Activated CD4-positive, CD25-positive, alpha-beta regulatory T cell treated with anti-CD3 and anti-CD28 coated beads, Interleukin-2, amount 50 U/mL, for 72 hours (primary cell): ENCODE results near the gene ACER3.
"Not testable (repeated sequence)": the region's sequence is repeated elsewhere in the genome, so short reads cannot be mapped to it uniquely, and the experiment has no call there.

ENCODE experiments used
- DNase-seq: peaks from one replicate; pipeline ENCODE4 v3.0.0; 2021

ACER3 gene

DNA sequence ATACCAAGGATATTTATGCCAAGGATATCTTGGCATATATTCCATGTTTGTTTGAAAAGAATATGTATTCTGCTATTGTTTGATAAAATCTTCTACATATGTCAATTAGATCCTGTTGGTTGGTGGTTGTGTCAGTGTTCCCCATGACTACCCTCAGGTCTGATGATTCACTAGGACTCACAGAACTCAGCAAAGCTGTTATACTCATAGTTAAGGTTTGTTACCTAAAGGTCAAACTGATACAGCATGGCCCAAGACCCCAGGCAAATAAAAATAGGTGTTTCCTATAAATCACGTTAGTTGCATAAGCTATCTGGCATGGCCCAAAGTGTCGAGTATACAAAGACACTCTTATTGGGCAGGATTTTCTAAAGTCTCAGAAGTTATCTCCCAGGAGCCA lies 143.2 kb downstream of the ACER3 start:
- DNase-seq: no peak

DNA sequence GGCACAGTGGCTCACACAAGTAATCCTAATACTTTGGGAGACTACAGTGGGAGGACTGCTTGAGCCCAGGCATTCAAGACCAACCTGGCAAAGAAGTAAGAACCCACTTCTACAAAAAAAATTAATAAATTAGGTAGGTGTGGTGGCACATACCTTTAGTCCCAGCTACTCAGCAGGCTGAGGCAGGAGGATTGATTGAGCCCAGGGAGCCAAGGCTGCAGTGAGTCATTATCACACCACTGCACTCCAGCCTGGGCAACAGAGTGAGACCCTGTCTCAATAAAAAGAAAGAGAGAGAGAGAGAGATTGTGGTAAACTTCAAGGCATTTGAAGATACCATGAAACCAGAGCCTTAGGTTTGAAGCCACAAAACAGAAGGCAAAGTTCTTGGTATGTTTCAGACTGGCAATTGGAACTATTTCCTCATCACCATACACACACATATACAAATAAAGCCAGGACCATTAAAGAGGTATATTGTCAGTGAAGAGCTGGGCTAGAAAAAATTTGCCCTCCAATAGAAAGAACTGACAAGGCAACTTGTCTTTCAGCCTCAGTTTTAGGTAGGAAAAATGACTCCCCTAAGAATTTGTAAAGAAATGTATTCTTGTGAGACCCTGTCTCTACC lies 148.9 kb downstream of the ACER3 start:
- DNase-seq: no peak

GRCh38 chr11:77014669-77015068 lies 154.0 kb downstream of the ACER3 start:
- DNase-seq: no peak

DNA sequence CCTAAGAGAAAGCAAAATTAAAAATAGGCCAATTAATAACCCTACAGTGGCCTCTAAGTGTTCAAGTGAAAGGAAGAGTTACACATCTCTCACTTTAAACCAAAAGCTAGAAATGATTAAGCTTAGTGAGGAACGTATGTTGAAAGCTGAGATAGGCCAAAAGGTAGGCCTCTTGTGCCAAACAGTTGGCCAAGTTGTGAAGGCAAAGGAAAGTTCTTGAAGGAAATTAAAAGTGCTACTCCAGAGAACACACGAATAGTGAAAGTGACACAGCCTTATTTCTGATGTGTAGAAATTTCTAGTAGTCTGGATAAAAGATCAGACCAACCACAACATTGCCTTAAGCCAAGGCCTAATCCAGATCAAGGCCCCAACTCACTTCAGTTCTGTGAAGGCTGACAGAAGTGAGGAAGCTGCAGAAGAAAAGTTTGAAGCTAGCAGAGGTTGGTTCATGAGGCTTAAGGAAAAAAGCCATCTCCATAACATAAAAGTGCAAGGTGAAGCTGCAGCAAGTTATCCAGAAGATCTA lies 157.7 kb downstream of the ACER3 start:
- DNase-seq: not testable (repeated sequence)

GRCh38 chr11:77019976-77020595 lies 159.4 kb downstream of the ACER3 start:
- DNase-seq: no peak

DNA sequence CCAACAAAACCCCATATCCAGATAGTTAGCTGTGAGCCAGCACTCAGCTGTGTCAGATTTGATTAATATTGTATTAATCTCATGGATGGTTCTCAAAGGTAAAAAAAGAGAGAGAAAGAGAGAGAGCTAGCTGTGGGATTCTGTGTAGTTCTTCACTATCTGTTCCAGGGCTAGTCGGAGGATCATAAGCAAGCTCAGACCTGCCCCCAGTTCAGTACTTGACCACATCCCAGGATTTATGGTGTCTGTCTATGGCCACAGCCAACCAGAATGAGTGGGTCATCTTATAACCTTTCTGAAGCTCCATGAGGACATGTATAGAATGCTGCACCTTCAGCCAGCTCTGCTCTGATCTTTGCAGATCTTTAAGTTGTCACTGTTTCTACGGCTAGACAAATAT lies 160.0 kb downstream of the ACER3 start:
- DNase-seq: no peak

DNA sequence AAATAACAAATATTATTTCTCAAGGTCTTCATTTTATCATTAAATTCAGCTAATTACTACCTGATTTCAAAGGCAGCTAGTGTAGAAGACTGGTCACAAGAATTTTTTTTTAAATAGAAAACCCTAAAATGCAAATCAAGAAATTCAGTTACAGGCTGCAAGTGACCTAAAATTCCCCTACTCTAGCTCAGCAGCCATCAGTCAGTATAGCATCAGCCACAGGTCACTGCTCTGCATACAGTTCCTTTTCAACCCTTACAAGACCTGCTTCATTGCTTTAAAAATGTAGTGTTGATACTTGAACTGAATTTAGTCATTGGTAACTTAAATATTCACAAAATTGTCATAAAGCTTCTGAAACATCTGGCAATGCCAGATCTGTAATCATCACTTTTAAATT lies 164.0 kb downstream of the ACER3 start:
- DNase-seq: no peak

GRCh38 chr11:77026221-77026620 lies 165.5 kb downstream of the ACER3 start:
- no peak for DNase-seq

- no peak for DNase-seq
Measured at GRCh38 chr11:77026743-77027142, 166.0 kb downstream of the ACER3 start.

- no peak for DNase-seq
Measured at GRCh38 chr11:77027275-77027674, 166.6 kb downstream of the ACER3 start.

DNA sequence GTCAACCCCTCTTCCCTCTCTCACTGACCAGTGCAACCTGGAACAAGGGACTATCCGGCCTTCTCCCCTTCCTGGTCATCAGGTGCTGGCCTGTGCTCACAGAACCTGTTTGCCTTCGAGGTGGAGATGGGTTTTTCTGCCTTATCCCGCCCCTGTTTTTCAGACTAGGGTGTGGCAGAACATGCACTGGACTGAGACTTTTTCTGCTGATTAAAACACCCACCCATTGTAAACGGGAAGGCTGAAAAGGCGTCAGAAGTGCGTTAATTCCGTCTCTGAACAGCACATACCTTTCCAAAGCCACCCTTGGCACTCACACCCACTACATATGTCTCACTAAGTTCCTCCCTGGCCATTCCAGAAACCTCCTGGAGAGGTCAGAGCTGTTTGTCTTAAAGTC lies 169.1 kb downstream of the ACER3 start:
- DNase-seq: no peak

DNA sequence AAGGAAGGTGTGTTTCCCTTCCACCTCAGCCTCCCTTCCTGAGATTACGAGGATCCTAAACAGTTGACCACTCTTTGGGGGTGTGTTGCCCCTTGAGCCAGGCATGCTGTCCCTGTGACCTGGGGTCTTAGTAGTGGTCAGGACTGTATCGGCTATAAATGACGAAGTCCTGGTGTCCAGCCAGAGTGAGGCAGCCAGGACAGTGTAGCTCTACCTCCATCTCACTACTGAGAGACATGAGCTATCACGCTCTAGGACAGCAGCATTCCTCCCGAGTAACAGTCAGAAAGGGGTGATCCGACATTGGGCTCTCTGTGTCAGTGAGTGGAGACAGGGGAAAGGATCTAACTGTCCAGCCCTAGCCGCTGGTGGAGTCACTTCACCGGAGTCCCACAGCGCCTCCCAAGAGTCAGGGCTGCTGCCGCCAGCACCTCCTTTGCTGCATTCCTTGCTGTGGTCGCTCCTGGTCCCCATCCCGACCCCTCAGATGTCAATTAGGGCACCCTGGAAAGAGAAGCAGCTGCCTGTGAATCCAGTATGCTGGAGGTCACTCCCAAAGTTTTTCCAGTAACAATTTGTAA lies 170.2 kb downstream of the ACER3 start:
- DNase-seq: no peak

- no peak for DNase-seq
Measured at GRCh38 chr11:77031599-77031998, 170.9 kb downstream of the ACER3 start.

DNA sequence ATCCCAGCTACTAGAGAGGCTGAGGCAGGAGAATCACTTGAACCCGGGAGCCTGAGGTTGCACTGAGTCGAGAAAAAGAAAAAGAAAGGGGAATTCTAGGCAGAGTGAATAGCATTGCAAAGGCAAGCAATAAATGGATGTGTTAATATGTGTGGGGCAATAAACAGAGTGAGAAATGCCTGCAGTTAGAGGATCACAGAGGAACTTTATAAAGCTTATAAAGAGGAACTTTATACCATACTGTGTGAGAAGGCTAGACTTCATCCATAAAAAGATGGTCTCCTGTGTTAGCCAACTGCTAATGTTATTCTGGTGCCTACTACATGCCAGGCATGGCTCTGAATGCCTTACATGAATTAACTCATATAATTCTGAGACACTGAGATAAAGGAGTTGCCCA lies 174.3 kb downstream of the ACER3 start:
- DNase-seq: no peak

DNA sequence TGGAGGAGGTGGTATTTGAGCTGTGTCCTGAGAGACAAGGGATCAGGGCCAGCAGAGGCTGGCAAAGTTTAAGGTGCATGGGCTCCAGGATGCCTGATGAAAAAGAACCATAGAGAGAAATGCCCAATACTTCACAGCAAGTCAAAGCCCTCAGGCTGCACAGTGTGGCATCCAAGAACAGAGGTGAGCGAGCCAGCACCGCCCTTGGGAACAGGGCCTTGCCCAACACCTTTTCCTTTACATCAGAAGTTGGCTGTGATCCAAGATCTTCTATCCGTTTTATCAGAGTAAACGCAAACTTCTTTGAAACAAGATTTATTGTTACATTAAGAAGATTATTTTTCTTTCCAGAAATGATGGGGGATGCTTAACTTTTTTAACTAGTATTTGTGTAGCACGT lies 174.9 kb downstream of the ACER3 start:
- DNase-seq: no peak

DNA sequence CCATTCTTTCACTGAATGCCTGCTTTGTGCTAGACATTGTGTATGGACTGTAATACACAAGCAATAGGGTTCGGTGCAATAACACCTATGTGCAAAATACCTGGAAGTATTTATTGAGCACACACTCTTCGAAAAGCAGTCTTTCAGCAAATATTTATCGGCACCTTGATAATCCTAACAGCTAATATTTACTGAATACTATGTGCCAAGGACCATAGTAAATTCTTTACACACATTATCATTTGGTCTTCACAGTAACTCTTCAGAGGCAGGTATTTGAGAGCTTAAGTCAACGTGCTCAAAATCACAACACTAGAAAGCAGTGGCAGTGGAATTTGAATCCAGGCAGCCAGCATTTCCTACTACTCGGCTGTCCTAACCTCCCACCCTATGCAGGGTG lies 175.7 kb downstream of the ACER3 start:
- no peak for DNase-seq

DNA sequence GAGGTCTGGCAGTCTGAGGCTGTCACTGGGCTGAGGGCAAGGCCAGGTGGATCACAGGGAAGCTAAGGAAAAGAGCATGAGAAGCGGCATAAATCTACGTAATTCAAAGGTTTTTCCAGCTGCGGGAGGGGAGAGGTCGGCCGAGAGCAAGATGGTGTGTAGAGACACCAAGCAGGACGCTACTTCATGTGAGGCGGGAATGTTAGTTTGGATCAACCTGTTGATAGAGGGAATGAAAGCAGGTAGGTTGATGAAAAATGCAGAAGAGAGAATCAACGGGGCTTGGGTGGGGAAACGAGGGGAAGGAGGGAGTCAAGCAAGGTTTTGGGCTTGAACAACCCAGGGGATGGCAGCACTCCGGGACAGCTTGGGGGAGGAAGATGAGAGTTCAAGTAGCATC lies 176.3 kb downstream of the ACER3 start:
- DNase-seq: no peak

- no peak for DNase-seq
Measured at GRCh38 chr11:77038029-77038824, 177.5 kb downstream of the ACER3 start.

- DNase-seq: no peak
Measured at GRCh38 chr11:77038825-77039326, 178.2 kb downstream of the ACER3 start.

GRCh38 chr11:77039491-77040400 lies 179.0 kb downstream of the ACER3 start:
- DNase-seq: no peak

GRCh38 chr11:77040401-77040777 lies 179.7 kb downstream of the ACER3 start:
- DNase-seq: no peak

- no peak for DNase-seq
Measured at GRCh38 chr11:77040889-77041288, 180.2 kb downstream of the ACER3 start.
